Ovary (tissue), 9 donors: ENCODE results near the gene KRTAP4-4. TPM values are rescaled to one million over a fixed set of nuclear protein-coding genes. Genes with fewer than 3 reads are reported as not detected.
"Not testable (repeated sequence)": the region's sequence is repeated elsewhere in the genome, so short reads cannot be mapped to it uniquely, and the experiment has no call there.

Experiments used
- DNase-seq, 5 donors: peaks; one replicate each; pipeline ENCODE4 v3.0.0-alpha.2; 2019 to 2020
- H3K27ac ChIP-seq, 2 donors: fragments of 200-600 bp; one replicate each; pipeline versions ENCODE4 v1.5.1 to v1.8.0; 2019 to 2022
- H3K27me3 ChIP-seq: fragments of 200-600 bp; one replicate; pipeline ENCODE4 v1.8.0; 2022
- H3K36me3 ChIP-seq: fragments of 200-600 bp; sonication (generic); one replicate; pipeline ENCODE4 v1.5.1; 2019
- H3K4me1 ChIP-seq: one replicate; pipeline ENCODE4 v1.8.1; 2013; ENCODE audit warnings: mild to moderate bottlenecking, moderate library complexity; ENCODE audit not compliant: insufficient read depth
- H3K4me3 ChIP-seq: fragments of 200-600 bp; sonication (generic); one replicate; pipeline ENCODE4 v1.5.1; 2017
- H3K9me3 ChIP-seq, 2 donors: fragments of 200-600 bp in 1 of 2; sonication (generic) in 1 of 2; one replicate each; pipeline versions ENCODE4 v1.5.1 to v1.8.1; 2013 to 2019; ENCODE audit warnings: mild to moderate bottlenecking in 1 of 2, moderate library complexity in 1 of 2
- CTCF ChIP-seq, 3 donors: fragments of 450-650 bp in 2 of 3; fragments of 200-600 bp in 1 of 3; IDR thresholded peaks; one replicate each; pipeline versions ENCODE4 v1.5.1 to v1.8.0; 2016 to 2022; ENCODE audit warnings: antibody characterized with exemption in 3 of 3, mild to moderate bottlenecking in 1 of 3
- EP300 ChIP-seq: sonication (generic); formaldehyde crosslinking; IDR thresholded peaks from one replicate; pipeline ENCODE4 v1.6.1; 2017; ENCODE audit warnings: antibody characterized with exemption
- POLR2A ChIP-seq: fragments of 450-650 bp; IDR thresholded peaks from one replicate; pipeline ENCODE4 v1.6.1; 2017; ENCODE audit warnings: antibody characterized with exemption, mild to moderate bottlenecking, moderate library complexity
- WGBS, 3 donors: extraction: QIAGEN DNeasy Blood & Tissue Kit in 1 of 3; methylation state at CpG; one replicate each; pipeline versions ENCODE4 v1.1.5 to v1.1.7; 2013 to 2017; 5-methylcytosine and 5-hydroxymethylcytosine counted together
- intact Hi-C, 4 donors: fragments of 100-400 bp; cut with DNase I; formaldehyde crosslinking; loops; one replicate each; pipeline versions ENCODE4 v1.11.0 to v1.15.1; 2022 to 2023
- polyA plus RNA-seq, 2 donors: library from polyadenylated mRNA; stranded (reverse); fragments of 200-250 nt in 1 of 2; fragments of 350-450 nt in 1 of 2; fragmentation: Illumina TruSeq in 1 of 2; extraction: RNeasy Lipid Tissue Mini Kit (QIAGEN cat#74804) in 1 of 2; gene quantifications; one replicate each; pipeline ENCODE4 v1.2.3, GENCODE V29; 2013 to 2014
- total RNA-seq, 7 donors: library from RNA; depleted of rRNA in 2 of 7; stranded (reverse); fragments of >200 nt in 2 of 7; fragmentation: NEBNext Ultra II Directional in 3 of 7; extraction: Animal tissue kit (Norgen Biotek cat#: 25700) in 3 of 7; gene quantifications; one replicate each; pipeline versions ENCODE4 v1.1.0 to v1.2.4, GENCODE V29; 2016 to 2023
- donor health status: DM: no; HTN: no; CAD: no; lungs with moderate emphysema.
- donor health status: DM: no; HTN: no; CAD: no.
- donor health status: Bipolar disorder and iron deficiency.
- donor health status: DM: yes; HTN: yes; CAD: no.
- donor health status: DM: no; HTN: no; CAD: no.
- donor health status: DM: yes; HTN: yes; CAD: no.

The KRTAP4-4 gene
- total and polyA plus RNA-seq, 9 donors = not detected

- WGBS, 3 donors = 8 to 29% (median 15%) methylated on average over 1 of the region's 1 CpG
- no peaks in the 10 kb centered on the region for H3K36me3 ChIP-seq
- intact Hi-C loops = loop anchor here in 1 of 4 donors (5.0 kb wide), 1 partner anchor 66 kb away; the partner anchor contains the start of gene KRTAP4-16
- TF ChIP-seq EP300 (no peak), POLR2A (no peak), CTCF (IDR thresholded peaks at IDR 0.05) (no peak)
- no peaks in the 10 kb centered on the region for H3K9me3 ChIP-seq
- H3K27ac ChIP-seq = no peak within 1 kb of the TSS
- H3K4me1 ChIP-seq = no peaks in the 10 kb centered on the region
- H3K4me3 ChIP-seq = no peak within 1 kb of the TSS
- H3K27me3 ChIP-seq = no peaks in the 10 kb centered on the region
- no peak for DNase-seq
Measured at GRCh38 chr17:41168121-41168520, 7.6 kb upstream of the KRTAP4-4 start, which contains the start of gene KRTAP4-3. Gene KRTAP4-3 (minus strand): TSS chr17:41168221. CDS start chr17:41168172, 49 bp downstream.

- no peak for DNase-seq
- intact Hi-C loops = loop anchor here in 1 of 4 donors (5.0 kb wide), 1 partner anchor 65 kb away; the partner anchor contains the start of gene KRTAP4-16
- 41 to 67% (median 54%) methylated on average over 7 of the region's 7 CpGs for WGBS, 3 donors
- TF ChIP-seq POLR2A (no peak), CTCF (IDR thresholded peaks at IDR 0.05) (no peak), EP300 (no peak)
- Histone ChIP-seq H3K27ac (no peak overlapping the region), H3K9me3 (no peaks in the 10 kb centered on the region), H3K36me3 (no peaks in the 10 kb centered on the region), H3K27me3 (no peaks in the 10 kb centered on the region), H3K4me3 (no peak overlapping the region), H3K4me1 (no peaks in the 10 kb centered on the region)
Measured at GRCh38 chr17:41167561-41167960, 7.0 kb upstream of the KRTAP4-4 start.

GRCh38 chr17:41163828-41164227 is 3.3 kb upstream of the KRTAP4-4 start:
- Histone ChIP-seq H3K4me1 (no peaks in the 10 kb centered on the region), H3K4me3 (no peak overlapping the region), H3K36me3 (no peaks in the 10 kb centered on the region), H3K9me3 (no peaks in the 10 kb centered on the region), H3K27me3 (no peaks in the 10 kb centered on the region), H3K27ac (no peak overlapping the region)
- WGBS, 3 donors = 64 to 71% (median 70%) methylated on average over 7 of the region's 7 CpGs
- intact Hi-C loops = no loop called here
- TF ChIP-seq EP300 = no peak
- TF ChIP-seq POLR2A = no peak
- no peak for TF ChIP-seq CTCF (IDR thresholded peaks at IDR 0.05)
- DNase-seq = no peak

- 91 to 94% (median 94%) methylated on average over 2 to 3 of the region's 3 CpGs for WGBS, 3 donors
- H3K4me3 ChIP-seq, H3K27me3 ChIP-seq, DNase-seq, intact Hi-C loops, H3K4me1 ChIP-seq, H3K36me3 ChIP-seq, H3K27ac ChIP-seq, H3K9me3 ChIP-seq: not testable (repeated sequence)
Measured at GRCh38 chr17:41160190-41160589, 358 bp downstream of the KRTAP4-4 start.

- TF ChIP-seq EP300 (no peak), CTCF (IDR thresholded peaks at IDR 0.05) (no peak), POLR2A (no peak)
- intact Hi-C loops = no loop called here
- H3K27me3 ChIP-seq = no peaks in the 10 kb centered on the region
Measured at GRCh38 chr17:41153856-41154255, 6.7 kb downstream of the KRTAP4-4 start.

More at GRCh38 chr17:41153856-41154255, 6.7 kb downstream of the KRTAP4-4 start:
- no peak for DNase-seq
- H3K9me3 ChIP-seq = no peaks in the 10 kb centered on the region
- 3 to 11% (median 8%) methylated on average over 2 of the region's 2 CpGs for WGBS, 3 donors
- H3K4me3 ChIP-seq = no peak overlapping the region
- H3K36me3 ChIP-seq = no peaks in the 10 kb centered on the region
- no peaks in the 10 kb centered on the region for H3K4me1 ChIP-seq
- no peak overlapping the region for H3K27ac ChIP-seq
